SK-N-SH (cell line): Measurements from ENCODE around the gene TRPT1. TPM values are rescaled to one million over a fixed set of nuclear protein-coding genes. Genes with fewer than 3 reads are reported as not detected.
A peak's percentile ranks its signal among the peaks of the same experiment; 100 is the strongest.

Source experiments
- CTCF ChIA-PET: fragments of 300-600, 350-600 bp; formaldehyde crosslinking; extraction: SDS; loops from one replicate; lab custom pipeline; 2021; lab: Yijun Ruan, JAX
- POLR2A ChIA-PET: fragments of 350-600 bp; sonication (Branson Sonifier 250); formaldehyde crosslinking; extraction: SDS; loops from one replicate; lab custom pipeline; 2020; ENCODE audit warnings: antibody characterized with exemption, inconsistent platforms; lab: Yijun Ruan, JAX
- DNase-seq: peaks from one replicate; pipeline ENCODE4 v3.0.0; 2012
- H2AFZ ChIP-seq: fragments of 200-600 bp; sonication (generic); 2 replicates; pipeline ENCODE4 v1.8.1; 2016; ENCODE audit warnings: antibody characterized with exemption, mild to moderate bottlenecking, low read depth
- H3F3A ChIP-seq: fragments of 200-600 bp; sonication (generic); replicated peaks from 2 replicates; pipeline ENCODE3; 2016; ENCODE audit warnings: antibody characterized with exemption, mild to moderate bottlenecking; ENCODE audit not compliant: insufficient read depth
- H3K27ac ChIP-seq, 2 experiments: fragments of 200-500 bp in 1 of 2; fragments of 200-600 bp in 1 of 2; sonication (Bioruptor generic) in 1 of 2; sonication (generic), shearing (Covaris generic) in 1 of 2; 2 replicates each; pipeline versions ENCODE4 v1.5.1 to v1.6.1; 2014 to 2016; ENCODE audit warnings: low read depth in 2 of 2, inconsistent platforms in 1 of 2, low read length in 1 of 2, mild to moderate bottlenecking in 1 of 2, mixed read lengths in 1 of 2
- H3K27me3 ChIP-seq: fragments of 200-600 bp; sonication (generic), shearing (Covaris generic); 2 replicates; pipeline ENCODE4 v1.6.1; 2016; ENCODE audit warnings: mixed run types; ENCODE audit not compliant: insufficient read depth
- H3K36me3 ChIP-seq, 2 experiments: fragments of 200-500 bp in 1 of 2; fragments of 200-600 bp in 1 of 2; sonication (Bioruptor generic) in 1 of 2; sonication (generic) in 1 of 2; replicated peaks in 1 of 2; 2 replicates each; pipeline versions ENCODE3 to v1.5.1; 2014 to 2016; ENCODE audit warnings: low read length in 1 of 2, mild to moderate bottlenecking in 1 of 2; ENCODE audit not compliant: insufficient read depth in 2 of 2, control insufficient read depth in 1 of 2
- H3K4me1 ChIP-seq, 2 experiments: fragments of 200-500 bp in 1 of 2; fragments of 200-600 bp in 1 of 2; sonication (Bioruptor generic) in 1 of 2; sonication (generic), shearing (Covaris generic) in 1 of 2; 2 replicates each; pipeline versions ENCODE4 v1.5.1 to v1.6.1; 2014 to 2016; ENCODE audit warnings: low read depth in 1 of 2, low read length in 1 of 2, mixed run types in 1 of 2; ENCODE audit not compliant: insufficient read depth in 2 of 2, control insufficient read depth in 1 of 2
- H3K4me2 ChIP-seq: fragments of 200-600 bp; sonication (generic), shearing (Covaris generic); 2 replicates; pipeline ENCODE4 v1.6.1; 2017; ENCODE audit warnings: mixed run types
- H3K4me3 ChIP-seq, 2 experiments: fragments of 200-500 bp in 1 of 2; fragments of 200-600 bp in 1 of 2; sonication (Bioruptor generic) in 1 of 2; sonication (generic), shearing (Covaris generic) in 1 of 2; 2 replicates each; pipeline versions ENCODE4 v1.5.1 to v1.8.1; 2014 to 2016; ENCODE audit warnings: low read depth in 2 of 2, inconsistent platforms in 1 of 2, low read length in 1 of 2, mild to moderate bottlenecking in 1 of 2, mixed read lengths in 1 of 2, moderate library complexity in 1 of 2
- H3K79me2 ChIP-seq: fragments of 200-600 bp; sonication (generic); 2 replicates; pipeline ENCODE4 v1.8.1; 2017; ENCODE audit warnings: mild to moderate bottlenecking; ENCODE audit not compliant: insufficient read depth
- H3K9ac ChIP-seq: fragments of 200-600 bp; sonication (generic); 2 replicates; pipeline ENCODE4 v1.6.1; 2017; ENCODE audit warnings: mixed run types
- H3K9me2 ChIP-seq: fragments of 200-600 bp; sonication (generic); 2 replicates; pipeline ENCODE4 v1.6.1; 2017; ENCODE audit warnings: mixed run types
- H3K9me3 ChIP-seq: fragments of 200-600 bp; sonication (generic); 2 replicates; pipeline ENCODE4 v1.6.1; 2017; ENCODE audit warnings: mixed run types, mild to moderate bottlenecking, moderate library complexity
- H4K20me1 ChIP-seq: fragments of 200-600 bp; sonication (generic); 2 replicates; pipeline ENCODE4 v1.6.1; 2017; ENCODE audit warnings: mild to moderate bottlenecking, mixed run types; ENCODE audit not compliant: insufficient read depth
- CHD2 ChIP-seq: fragments of 150-350 bp; IDR thresholded peaks from 2 replicates; pipeline ENCODE4 v1.6.1; 2018; ENCODE audit warnings: low read length; ENCODE audit not compliant: partially characterized antibody
- ELF1 ChIP-seq: IDR thresholded peaks from 2 replicates; pipeline ENCODE4 v1.4.0; 2012
- EP300 ChIP-seq, 2 experiments: IDR thresholded peaks; 2 replicates each; pipeline versions ENCODE4 v1.4.0 to v1.6.1; 2012; ENCODE audit warnings: borderline replicate concordance in 1 of 2, low read depth in 1 of 2, low read length in 1 of 2
- EZH2phosphoT487 ChIP-seq: fragments of 200-600 bp; sonication (generic); IDR thresholded peaks from 2 replicates; pipeline ENCODE4 v1.6.1; 2017; ENCODE audit warnings: low read depth, mixed run types, mild to moderate bottlenecking, antibody characterized with exemption, moderate library complexity, borderline replicate concordance
- FOXJ3 ChIP-seq: sonication (generic); formaldehyde crosslinking; IDR thresholded peaks from 2 replicates; pipeline ENCODE4 v1.5.1; 2020; ENCODE audit warnings: mild to moderate bottlenecking, missing genetic modification reagents
- FOXM1 ChIP-seq: IDR thresholded peaks from 2 replicates; pipeline ENCODE4 v1.4.0; 2012; ENCODE audit warnings: low read depth, mild to moderate bottlenecking
- GABPA ChIP-seq: IDR thresholded peaks from 2 replicates; pipeline ENCODE4 v1.4.0; 2012; ENCODE audit warnings: low read depth, mild to moderate bottlenecking
- GATA2 ChIP-seq: sonication (generic); formaldehyde crosslinking; IDR thresholded peaks from 2 replicates; pipeline ENCODE4 v1.5.0; 2020; ENCODE audit warnings: mild to moderate bottlenecking, missing genetic modification reagents
- JUND ChIP-seq: IDR thresholded peaks from 2 replicates; pipeline ENCODE4 v1.4.0; 2012
- MAX ChIP-seq: IDR thresholded peaks from 2 replicates; pipeline ENCODE4 v1.4.0; 2012; ENCODE audit warnings: low read depth
- MEF2A ChIP-seq: IDR thresholded peaks from 2 replicates; pipeline ENCODE4 v1.4.0; 2012; ENCODE audit warnings: low read depth, borderline replicate concordance
- MXI1 ChIP-seq: IDR thresholded peaks from 2 replicates; pipeline ENCODE4 v1.6.1; 2012; ENCODE audit warnings: mild to moderate bottlenecking, low read depth, low read length, improper control_type of control experiment
- POLR2AphosphoS5 ChIP-seq: IDR thresholded peaks from 2 replicates; pipeline ENCODE4 v1.6.1; 2012; ENCODE audit warnings: low read depth, low read length
- RAD21 ChIP-seq: IDR thresholded peaks from 2 replicates; pipeline ENCODE4 v1.6.1; 2012; ENCODE audit warnings: mild to moderate bottlenecking, low read length
- REST ChIP-seq: IDR thresholded peaks from 2 replicates; pipeline ENCODE4 v1.6.1; 2012; ENCODE audit warnings: mild to moderate bottlenecking, low read depth, low read length, moderate library complexity
- RXRA ChIP-seq: IDR thresholded peaks from 2 replicates; pipeline ENCODE4 v1.4.0; 2012; ENCODE audit warnings: low read depth, mild to moderate bottlenecking, borderline replicate concordance
- SMC3 ChIP-seq: IDR thresholded peaks from 2 replicates; pipeline ENCODE4 v1.6.1; 2012; ENCODE audit warnings: low read depth, low read length, improper control_type of control experiment
- TCF12 ChIP-seq: IDR thresholded peaks from 2 replicates; pipeline ENCODE4 v1.4.0; 2012
- USF1 ChIP-seq: IDR thresholded peaks from 2 replicates; pipeline ENCODE4 v1.4.0; 2012; ENCODE audit warnings: low read depth, borderline replicate concordance
- YY1 ChIP-seq: IDR thresholded peaks from 2 replicates; pipeline ENCODE4 v1.4.0; 2012; ENCODE audit warnings: low read depth, mild to moderate bottlenecking
- WGBS: methylation state at CpG from one replicate; pipeline ENCODE4 v1.1.6; 2017; ENCODE audit warnings: low lambda C conversion rate; 5-methylcytosine and 5-hydroxymethylcytosine counted together
- polyA plus RNA-seq, 3 experiments: library from polyadenylated mRNA; depleted of rRNA; stranded (reverse); fragments of >200 nt; gene quantifications; 2 replicates each; pipeline ENCODE4 v1.2.3, GENCODE V29; 2012
- TF ChIP-seq, protein P1 (sequence below): fragments of 150-350 bp; IDR thresholded peaks from 2 replicates; pipeline ENCODE4 v1.6.1; 2017; ENCODE audit warnings: antibody characterized with exemption, low read length, low read depth, borderline replicate concordance
- TF ChIP-seq, protein P2 (sequence below): IDR thresholded peaks from 2 replicates; pipeline ENCODE4 v1.4.0; 2012; ENCODE audit warnings: low read depth, borderline replicate concordance
- TF ChIP-seq, protein P3 (sequence below): fragments of 150-350 bp; IDR thresholded peaks from 2 replicates; pipeline ENCODE4 v1.6.1; 2016; ENCODE audit warnings: mild to moderate bottlenecking, low read depth, low read length

TRPT1 gene
- polyA plus RNA-seq, 1 of the 3 experiments (the other 2 are of a cell fraction), result 62.4 TPM

DNA sequence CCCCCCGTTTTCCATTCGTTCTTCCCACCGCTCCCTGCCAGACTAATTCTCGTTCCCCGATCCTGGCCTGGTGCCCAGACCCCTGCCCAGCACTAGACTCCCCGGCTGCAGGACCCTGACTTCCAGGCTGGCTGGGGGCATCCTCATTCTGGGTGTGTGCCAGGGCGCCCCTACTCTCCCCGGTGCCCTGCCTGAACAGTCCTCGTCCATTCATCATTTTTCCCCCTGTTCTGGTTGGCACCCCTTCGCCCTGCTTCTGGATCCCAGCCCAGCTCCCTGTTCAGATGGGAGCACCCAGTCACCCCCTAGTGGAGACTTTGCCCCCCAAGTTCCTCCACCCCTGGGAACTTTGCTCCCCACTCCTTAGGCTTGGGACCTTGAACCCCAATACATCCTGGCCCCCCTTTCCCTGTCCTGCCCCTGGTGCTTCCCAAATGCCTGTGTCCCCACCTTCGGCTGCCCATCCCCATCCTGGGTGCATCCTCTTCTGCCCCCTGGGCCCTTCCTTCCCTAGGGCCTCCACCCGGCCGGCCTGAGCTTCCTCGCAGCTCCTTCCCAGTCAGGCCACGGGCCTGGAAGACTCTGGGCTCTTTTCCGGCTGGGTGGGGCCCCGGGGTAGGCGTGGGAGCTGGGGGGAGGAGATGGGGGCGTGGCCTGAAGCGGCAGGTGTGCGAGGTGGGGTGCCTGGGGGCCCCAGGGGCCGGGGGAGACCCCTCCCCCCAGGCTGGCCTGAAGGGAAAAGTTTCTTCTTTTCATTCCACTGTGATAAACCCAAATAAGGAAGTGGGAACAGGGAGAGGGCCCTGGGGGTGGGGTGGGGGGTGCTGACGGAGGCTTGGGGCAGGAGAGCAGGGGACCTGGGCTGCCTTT is 26.3 kb upstream of the TRPT1 start:
- H3K4me1 ChIP-seq, result peaks cover 10 to 30% of the 10 kb centered on the region in 2 experiments; a peak in 2 of 4 replicates
- peak overlapping the region; percentile 88 to 90 for H3K4me3 ChIP-seq
- H3K9me2 ChIP-seq, result no peaks in the 10 kb centered on the region
- WGBS, result 12% methylated on average over 22 of the region's 23 CpGs
- H3K27me3 ChIP-seq, result no peaks in the 10 kb centered on the region
- ChIA-PET CTCF (interaction anchor here (0.6 to 4.6 kb wide), 23 partner anchors 10 to 1460 kb away, joined by 3 to 119 read pairs (median 5); partner anchors contain the start of genes BAD, ESRRA, FKBP2 and GPR137), POLR2A (interaction anchor here (0.5 to 12.4 kb wide), 7 partner anchors 9 to 58 kb away, joined by 3 to 112 read pairs (median 4); no protein-coding TSS in a partner anchor)
- H3K9me3 ChIP-seq, result no peaks in the 10 kb centered on the region
- H3K27ac ChIP-seq, result peak overlapping the region; percentile 32 to 70
- H3K79me2 ChIP-seq, result peaks cover 30% of the 10 kb centered on the region
- H2AFZ ChIP-seq, result 0 out of 2 replicates have a peak overlapping the region, but pooled peaks have one; percentile 51
- peaks cover 14% of the 10 kb centered on the region for H4K20me1 ChIP-seq
- peaks cover 3% of the 10 kb centered on the region for H3F3A ChIP-seq
- H3K4me2 ChIP-seq, result peak overlapping the region; percentile 96
- peaks cover 10 to 24% of the 10 kb centered on the region in 2 experiments for H3K36me3 ChIP-seq
- H3K9ac ChIP-seq, result peak overlapping the region; percentile 82
- peak; percentile 75 for DNase-seq
- TF ChIP-seq MXI1 (no peak), GATA2 (CRISPR knock-in tag) (no peak), FOXJ3 (CRISPR knock-in tag) (no peak), RAD21 (peak; percentile 19; the same call in 1 of the 2 replicates), SMC3 (no peak), JUND (no peak), MEF2A (no peak), MAX (peak; percentile 49; the same call in 1 of the 2 replicates), ELF1 (no peak), RXRA (no peak), EZH2phosphoT487 (no peak), REST (no peak), FOXM1 (no peak), GABPA (no peak), EP300 (IDR thresholded peaks at IDR 0.05; ENCODE audit: borderline replicate concordance in 1 of 2, low read depth in 1 of 2, low read length in 1 of 2) (no peak), CHD2 (no peak), POLR2AphosphoS5 (peak; percentile 56; the same call in 1 of the 2 replicates), USF1 (no peak), TCF12 (no peak), YY1 (no peak)
- TF ChIP-seq, protein P1, sequence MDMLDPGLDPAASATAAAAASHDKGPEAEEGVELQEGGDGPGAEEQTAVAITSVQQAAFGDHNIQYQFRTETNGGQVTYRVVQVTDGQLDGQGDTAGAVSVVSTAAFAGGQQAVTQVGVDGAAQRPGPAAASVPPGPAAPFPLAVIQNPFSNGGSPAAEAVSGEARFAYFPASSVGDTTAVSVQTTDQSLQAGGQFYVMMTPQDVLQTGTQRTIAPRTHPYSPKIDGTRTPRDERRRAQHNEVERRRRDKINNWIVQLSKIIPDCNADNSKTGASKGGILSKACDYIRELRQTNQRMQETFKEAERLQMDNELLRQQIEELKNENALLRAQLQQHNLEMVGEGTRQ, result no peak
- TF ChIP-seq, protein P2, sequence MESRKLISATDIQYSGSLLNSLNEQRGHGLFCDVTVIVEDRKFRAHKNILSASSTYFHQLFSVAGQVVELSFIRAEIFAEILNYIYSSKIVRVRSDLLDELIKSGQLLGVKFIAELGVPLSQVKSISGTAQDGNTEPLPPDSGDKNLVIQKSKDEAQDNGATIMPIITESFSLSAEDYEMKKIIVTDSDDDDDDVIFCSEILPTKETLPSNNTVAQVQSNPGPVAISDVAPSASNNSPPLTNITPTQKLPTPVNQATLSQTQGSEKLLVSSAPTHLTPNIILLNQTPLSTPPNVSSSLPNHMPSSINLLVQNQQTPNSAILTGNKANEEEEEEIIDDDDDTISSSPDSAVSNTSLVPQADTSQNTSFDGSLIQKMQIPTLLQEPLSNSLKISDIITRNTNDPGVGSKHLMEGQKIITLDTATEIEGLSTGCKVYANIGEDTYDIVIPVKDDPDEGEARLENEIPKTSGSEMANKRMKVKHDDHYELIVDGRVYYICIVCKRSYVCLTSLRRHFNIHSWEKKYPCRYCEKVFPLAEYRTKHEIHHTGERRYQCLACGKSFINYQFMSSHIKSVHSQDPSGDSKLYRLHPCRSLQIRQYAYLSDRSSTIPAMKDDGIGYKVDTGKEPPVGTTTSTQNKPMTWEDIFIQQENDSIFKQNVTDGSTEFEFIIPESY, result no peak
- TF ChIP-seq, protein P3, sequence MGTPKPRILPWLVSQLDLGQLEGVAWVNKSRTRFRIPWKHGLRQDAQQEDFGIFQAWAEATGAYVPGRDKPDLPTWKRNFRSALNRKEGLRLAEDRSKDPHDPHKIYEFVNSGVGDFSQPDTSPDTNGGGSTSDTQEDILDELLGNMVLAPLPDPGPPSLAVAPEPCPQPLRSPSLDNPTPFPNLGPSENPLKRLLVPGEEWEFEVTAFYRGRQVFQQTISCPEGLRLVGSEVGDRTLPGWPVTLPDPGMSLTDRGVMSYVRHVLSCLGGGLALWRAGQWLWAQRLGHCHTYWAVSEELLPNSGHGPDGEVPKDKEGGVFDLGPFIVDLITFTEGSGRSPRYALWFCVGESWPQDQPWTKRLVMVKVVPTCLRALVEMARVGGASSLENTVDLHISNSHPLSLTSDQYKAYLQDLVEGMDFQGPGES, result no peak
